Right lobe of liver (tissue), 6 donors: ENCODE data around the gene WNT16. TPM values are rescaled to one million over a fixed set of nuclear protein-coding genes. Genes with fewer than 3 reads are reported as not detected.
"Not testable (repeated sequence)": the region's sequence is repeated elsewhere in the genome, so short reads cannot be mapped to it uniquely, and the experiment has no call there.

Source experiments
- ATAC-seq, 4 donors: fragments of 200-7000 bp; cut with Tn5 transposase; one replicate each; pipeline ENCODE4 v1.9.1; 2020; ENCODE audit warnings: mild to moderate bottlenecking in 4 of 4, moderate library complexity in 4 of 4
- DNase-seq, 3 donors: peaks; one replicate each; pipeline ENCODE4 v3.0.0-alpha.2; 2020
- H3K27ac ChIP-seq, 3 donors: fragments of 200-600 bp; one replicate each; pipeline ENCODE4 v1.8.0; 2022
- H3K27me3 ChIP-seq, 2 donors: fragments of 200-600 bp; one replicate each; pipeline ENCODE4 v1.8.0; 2022
- H3K36me3 ChIP-seq, 4 donors: fragments of 200-600 bp; sonication (generic) in 1 of 4; one replicate each; pipeline versions ENCODE4 v1.5.1 to v1.8.0; 2017 to 2022; ENCODE audit warnings: control low read depth in 1 of 4
- H3K4me1 ChIP-seq, 4 donors: fragments of 200-600 bp; sonication (generic) in 1 of 4; one replicate each; pipeline versions ENCODE4 v1.5.1 to v1.8.0; 2017 to 2022; ENCODE audit warnings: control low read depth in 1 of 4
- H3K4me3 ChIP-seq, 3 donors: fragments of 200-600 bp; one replicate each; pipeline ENCODE4 v1.8.0; 2022
- H3K9me3 ChIP-seq, 4 donors: fragments of 200-600 bp; sonication (generic) in 1 of 4; one replicate each; pipeline versions ENCODE4 v1.5.1 to v1.8.0; 2017 to 2022; ENCODE audit warnings: control low read depth in 1 of 4
- CTCF ChIP-seq, 4 donors: fragments of 200-600 bp in 3 of 4; fragments of 450-650 bp in 1 of 4; IDR thresholded peaks; one replicate each; pipeline versions ENCODE4 v1.5.1 to v1.8.0; 2016 to 2022; ENCODE audit warnings: antibody characterized with exemption in 4 of 4, mild to moderate bottlenecking in 2 of 4
- POLR2A ChIP-seq: fragments of 450-650 bp; IDR thresholded peaks from one replicate; pipeline ENCODE4 v1.6.1; 2017; ENCODE audit warnings: antibody characterized with exemption, mild to moderate bottlenecking
- WGBS: methylation state at CpG from one replicate; pipeline ENCODE4 v1.1.6; 2018; ENCODE audit warnings: low coverage, low lambda C conversion rate; ENCODE audit not compliant: insufficient coverage; ENCODE audit errors: missing lambda C conversion rate; 5-methylcytosine and 5-hydroxymethylcytosine counted together
- intact Hi-C, 2 donors: fragments of 100-400 bp; cut with DNase I; formaldehyde crosslinking; loops; one replicate each; pipeline versions ENCODE4 v1.11.2 to v1.14.1; 2022
- total RNA-seq, 6 experiments: library from RNA; depleted of rRNA in 2 of 6; stranded (reverse); fragments of >200 nt in 2 of 6; fragmentation: NEBNext Ultra II Directional in 3 of 6; extraction: Animal tissue kit (Norgen Biotek cat#: 25700) in 3 of 6; gene quantifications; one replicate each; pipeline versions ENCODE4 v1.1.0 to v1.2.4, GENCODE V29; 2016 to 2023
- donor health status: DM: no; HTN: yes; CAD: no.
- donor health status: DM: no; HTN: no; CAD: no.
- donor health status: DM: no; HTN: no; CAD: no.
- donor health status: DM: no; HTN: yes; CAD: no.
- donor health status: DM: no; HTN: yes; CAD: no.

WNT16 gene
- total RNA-seq, 6 experiments from 2014 or later: not detected

- intact Hi-C loops: no loop called here
- ATAC-seq (no peak), DNase-seq (no peak)
- Histone ChIP-seq H3K36me3 (no peaks in the 10 kb centered on the region), H3K27ac (no peak overlapping the region), H3K4me1 (no peaks in the 10 kb centered on the region), H3K9me3 (no peaks in the 10 kb centered on the region), H3K27me3 (no peaks in the 10 kb centered on the region), H3K4me3 (no peak overlapping the region)
- TF ChIP-seq POLR2A: no peak
- no peak for TF ChIP-seq CTCF (IDR thresholded peaks at IDR 0.05)
These were observed 39.9 kb upstream of the WNT16 start for GRCh38 chr7:121288894-121289293.

GRCh38 chr7:121289930-121290329 lies 38.9 kb upstream of the WNT16 start:
- intact Hi-C loops, H3K27ac ChIP-seq, H3K9me3 ChIP-seq, H3K27me3 ChIP-seq, DNase-seq, H3K4me3 ChIP-seq, H3K4me1 ChIP-seq, H3K36me3 ChIP-seq, ATAC-seq: not testable (repeated sequence)
- 89% methylated on average over 5 of the region's 5 CpGs for WGBS

- H3K9me3 ChIP-seq: no peaks in the 10 kb centered on the region
- H3K27ac ChIP-seq: no peak overlapping the region
- ATAC-seq (no peak), DNase-seq (no peak)
- H3K36me3 ChIP-seq: peaks cover 0 to 15% (median 0%) of the 10 kb centered on the region in 4 donors
- 94% methylated on average over 2 of the region's 2 CpGs for WGBS
- H3K4me1 ChIP-seq: no peaks in the 10 kb centered on the region
- TF ChIP-seq CTCF (IDR thresholded peaks at IDR 0.05) (no peak), POLR2A (no peak)
- no peak overlapping the region for H3K4me3 ChIP-seq
- no peaks in the 10 kb centered on the region for H3K27me3 ChIP-seq
- intact Hi-C loops: no loop called here
These were observed 34.3 kb upstream of the WNT16 start for GRCh38 chr7:121294448-121294992.

GRCh38 chr7:121297843-121298242 lies 31.0 kb upstream of the WNT16 start:
- no peak for DNase-seq
- ATAC-seq: no peak
- H3K4me3 ChIP-seq: no peak overlapping the region
- WGBS: 61% methylated on average over 2 of the region's 2 CpGs
- TF ChIP-seq CTCF (IDR thresholded peaks at IDR 0.05) (no peak), POLR2A (no peak)
- no peak overlapping the region for H3K27ac ChIP-seq
- H3K36me3 ChIP-seq: peaks cover 0 to 15% (median 0%) of the 10 kb centered on the region in 4 donors
- intact Hi-C loops: no loop called here
- H3K9me3 ChIP-seq: no peaks in the 10 kb centered on the region
- no peaks in the 10 kb centered on the region for H3K27me3 ChIP-seq
- H3K4me1 ChIP-seq: no peaks in the 10 kb centered on the region

- intact Hi-C loops: no loop called here
- Histone ChIP-seq H3K4me1 (no peaks in the 10 kb centered on the region), H3K4me3 (no peak overlapping the region), H3K27me3 (no peaks in the 10 kb centered on the region), H3K27ac (no peak overlapping the region), H3K9me3 (no peaks in the 10 kb centered on the region), H3K36me3 (peaks cover 0 to 15% (median 0%) of the 10 kb centered on the region in 4 donors)
- 97% methylated on average over 2 of the region's 2 CpGs for WGBS
- DNase-seq: no peak
- no peak for ATAC-seq
- no peak for TF ChIP-seq POLR2A
- no peak for TF ChIP-seq CTCF (IDR thresholded peaks at IDR 0.05)
These were observed 30.0 kb upstream of the WNT16 start for GRCh38 chr7:121298831-121299239.
